NCI-H1930 (cell line): Measurements from ENCODE around the gene RALB.
"Not testable (repeated sequence)": the region's sequence is repeated elsewhere in the genome, so short reads cannot be mapped to it uniquely, and the experiment has no call there.

Experiments
- DNase-seq, 2 experiments: peaks; one replicate each; lab custom pipeline; 2025; lab: John Stamatoyannopoulos, UW

RALB gene

DNA sequence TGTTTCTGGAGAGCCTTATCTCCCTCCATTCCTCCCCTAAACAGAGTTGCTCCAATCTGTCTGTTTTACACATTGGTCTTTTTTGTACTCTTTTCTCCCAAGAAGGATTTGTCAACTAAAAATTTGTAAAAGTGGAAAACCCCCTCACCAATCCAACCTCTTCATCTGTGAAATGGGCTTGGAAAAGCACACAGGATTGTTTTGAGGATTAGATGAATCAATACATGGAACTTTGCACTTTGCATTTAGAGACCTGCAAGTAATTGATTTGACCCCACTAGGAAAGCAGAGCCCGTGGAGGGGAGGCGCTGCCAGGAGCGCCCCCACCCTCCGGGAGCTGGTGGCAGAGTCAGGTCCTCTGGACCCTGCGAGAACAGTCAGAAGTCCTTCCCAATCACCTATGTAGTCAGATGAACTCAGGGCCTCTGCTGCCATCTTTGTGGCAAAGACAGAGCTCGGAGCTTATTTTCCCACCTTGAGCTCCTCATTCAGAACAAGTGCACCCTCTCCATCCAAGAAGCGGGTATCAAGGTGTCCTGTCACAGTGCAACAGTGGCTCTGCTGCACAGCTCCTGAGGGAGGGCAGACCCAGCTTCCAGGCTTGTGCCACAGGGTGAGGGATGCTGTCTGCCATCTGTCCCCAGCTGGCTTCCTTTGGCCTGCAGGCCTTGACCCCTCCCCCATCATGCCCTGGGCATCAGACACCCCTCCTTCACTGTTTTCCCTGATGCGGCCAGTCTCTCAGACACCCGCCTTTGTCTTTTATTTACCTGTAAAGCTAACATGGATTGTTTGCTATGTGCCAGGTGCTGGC is 27.7 kb upstream of the RALB start:
- no peak for DNase-seq

DNA sequence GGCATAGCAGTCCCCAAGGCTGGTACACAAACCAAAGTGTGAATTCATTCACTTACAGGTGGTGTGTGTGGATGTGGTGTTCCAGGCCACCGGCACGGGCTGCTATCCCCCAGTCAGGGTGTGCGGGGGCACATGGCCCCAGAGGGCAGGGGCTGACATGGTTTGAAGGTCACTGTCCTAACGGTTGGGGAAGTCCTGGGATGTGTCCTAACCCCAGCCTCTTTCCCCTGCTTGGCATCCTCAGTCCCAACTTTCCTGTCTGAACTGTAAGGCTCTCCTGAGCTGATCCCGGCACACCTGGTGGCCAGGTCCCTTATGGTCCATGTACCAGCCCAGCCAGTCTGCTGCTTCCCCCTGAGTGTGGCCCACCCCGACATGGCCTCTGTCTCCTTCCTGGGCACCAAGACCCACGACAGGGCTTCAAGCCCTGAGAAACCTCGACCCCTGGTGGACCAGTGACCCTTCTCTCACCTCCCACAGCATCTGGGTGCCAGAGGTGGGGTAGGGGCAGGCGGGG is 27.0 kb upstream of the RALB start:
- no peak for DNase-seq

DNA sequence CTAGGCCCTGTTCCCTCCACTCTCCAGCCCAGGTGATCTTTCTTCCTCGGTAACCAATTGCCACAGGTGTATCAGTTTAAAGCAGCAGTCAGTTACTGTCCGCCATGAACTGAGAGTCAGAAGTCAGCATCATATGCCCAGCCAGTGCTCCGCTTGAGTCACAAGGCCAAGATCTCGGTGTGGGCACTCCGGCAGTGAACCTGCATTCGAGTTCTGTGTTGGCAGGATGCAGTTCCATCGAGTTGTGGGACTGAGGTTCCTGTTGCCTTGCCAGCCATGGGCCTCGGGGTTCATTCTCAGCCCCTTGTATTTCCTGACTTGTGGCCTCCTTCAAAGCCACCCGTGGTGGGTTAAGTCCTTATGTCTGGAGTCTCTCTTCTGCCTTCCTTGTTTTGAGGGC is 26.3 kb upstream of the RALB start:
- DNase-seq: no peak

DNA sequence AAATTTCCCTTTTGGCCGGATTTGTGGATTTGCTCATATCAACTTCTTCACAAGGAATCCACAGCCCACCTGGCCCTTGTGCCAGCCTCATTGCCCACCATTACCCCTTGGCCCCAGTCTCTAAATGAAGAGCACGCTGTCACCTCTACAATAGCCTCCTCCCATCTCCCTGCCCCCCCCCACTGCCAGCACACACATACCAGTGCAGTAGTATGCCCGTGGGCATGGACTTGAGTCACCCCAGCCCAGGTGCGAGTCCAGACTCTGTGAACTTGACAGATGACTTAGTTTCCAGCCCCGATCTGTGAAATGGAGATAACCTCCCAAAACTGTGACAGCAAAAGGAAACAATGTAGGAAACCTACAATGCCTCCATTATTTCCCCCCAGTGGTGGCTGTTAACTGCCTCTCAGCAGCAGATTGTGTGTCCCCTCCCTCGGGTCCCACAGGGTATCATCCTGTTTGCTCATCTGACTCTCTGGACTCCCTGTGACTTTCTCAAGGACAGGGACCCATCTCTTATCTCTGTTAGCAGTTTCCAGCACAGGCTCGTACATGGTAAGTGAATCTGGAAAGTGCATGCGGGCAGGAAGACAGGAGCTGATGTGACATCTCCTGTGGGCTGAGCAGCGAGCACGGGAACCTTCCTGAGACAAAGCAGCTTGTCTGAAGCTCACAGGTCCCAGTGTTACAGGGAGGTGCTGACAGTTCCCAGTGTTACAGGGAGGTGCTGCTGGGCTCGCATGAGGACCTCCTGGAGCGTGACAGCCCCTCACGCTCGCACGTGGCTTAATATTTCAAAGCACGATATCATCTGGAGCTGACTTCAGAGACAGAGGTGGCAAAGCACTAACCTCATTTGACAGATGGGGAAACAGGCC is 25.3 kb upstream of the RALB start:
- DNase-seq: no peak

DNA sequence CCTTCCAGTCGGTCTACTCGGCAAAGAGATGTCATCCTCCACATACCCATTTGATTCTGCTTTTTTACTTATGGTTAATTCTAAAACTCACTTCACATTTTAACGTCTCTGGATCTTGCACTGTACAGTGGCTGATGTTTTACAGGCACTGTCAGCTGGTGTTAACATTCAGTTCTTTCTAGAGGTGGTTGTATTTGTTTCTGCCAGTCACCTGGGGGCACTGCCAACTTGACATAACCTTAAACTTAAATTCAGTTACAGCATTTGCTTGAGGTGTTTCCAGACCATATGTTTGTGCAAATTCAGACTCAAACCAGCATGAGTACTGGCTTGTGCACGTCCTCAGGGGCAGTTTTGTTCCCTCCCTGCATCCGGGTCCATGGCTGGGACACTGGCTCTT is 24.1 kb upstream of the RALB start:
- no peak for DNase-seq

DNA sequence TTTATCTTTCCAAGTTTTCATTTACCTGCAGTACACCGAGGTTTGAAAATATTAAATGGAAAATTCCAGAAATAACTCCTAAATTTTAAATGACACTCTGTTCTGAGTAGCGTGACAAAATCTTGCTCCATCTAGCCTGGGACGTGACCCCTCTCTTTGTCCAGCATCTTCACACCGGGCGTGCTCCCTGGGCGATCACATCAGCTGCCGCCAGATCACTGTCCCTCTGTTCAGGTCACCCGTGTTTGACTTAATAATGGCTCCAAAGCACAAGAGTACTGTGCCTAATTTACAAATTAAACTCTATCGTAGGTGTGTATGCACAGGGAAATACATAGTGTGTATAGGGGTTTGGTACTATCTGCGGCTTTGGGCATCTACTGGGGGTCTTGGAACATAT is 23.3 kb upstream of the RALB start:
- no peak for DNase-seq

DNA sequence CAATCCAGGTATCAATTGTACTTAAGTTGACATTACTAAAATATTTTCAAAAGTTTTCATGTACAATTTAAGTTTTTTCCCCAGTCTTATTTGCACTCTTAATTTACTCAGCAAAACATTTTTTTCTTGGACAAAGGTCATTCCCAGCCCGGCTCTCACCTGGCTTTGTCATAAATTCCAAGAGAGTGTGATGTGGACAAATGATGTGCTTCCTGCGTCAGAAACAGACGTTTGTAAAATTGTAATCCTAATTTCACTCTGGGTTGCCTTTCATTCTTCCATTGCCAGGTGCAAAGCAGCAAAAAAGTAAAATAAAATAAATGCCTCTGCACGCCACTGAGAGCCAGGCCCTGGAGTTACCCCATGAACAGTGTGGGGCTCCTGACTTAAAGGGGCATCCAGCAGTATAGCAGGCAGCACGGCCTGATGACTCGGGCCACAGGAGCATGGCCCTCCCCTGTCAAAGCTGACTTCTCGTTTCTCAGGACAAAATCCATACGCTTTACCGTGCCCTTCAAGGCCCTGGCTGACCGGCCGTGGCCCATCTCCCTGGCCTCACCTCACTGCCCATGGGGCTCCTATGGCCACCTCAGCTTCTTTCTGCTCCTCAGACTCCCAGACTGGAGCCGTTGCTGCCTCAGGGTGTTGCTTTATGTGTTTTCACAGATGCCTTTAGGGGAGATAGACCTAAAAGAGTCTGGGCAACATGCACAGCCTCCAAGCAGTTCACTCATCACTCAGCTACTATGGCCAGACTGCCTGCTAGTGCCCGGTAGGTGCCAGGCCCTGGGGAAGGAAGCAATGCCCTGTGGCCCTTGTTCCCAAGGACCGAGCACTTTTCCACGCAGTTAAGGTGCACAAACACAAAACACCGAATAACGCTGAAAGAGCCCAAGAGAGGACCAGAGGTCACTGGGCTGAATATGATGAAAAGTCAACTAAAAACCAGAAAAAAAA is 21.9 kb upstream of the RALB start:
- no peak for DNase-seq

DNA sequence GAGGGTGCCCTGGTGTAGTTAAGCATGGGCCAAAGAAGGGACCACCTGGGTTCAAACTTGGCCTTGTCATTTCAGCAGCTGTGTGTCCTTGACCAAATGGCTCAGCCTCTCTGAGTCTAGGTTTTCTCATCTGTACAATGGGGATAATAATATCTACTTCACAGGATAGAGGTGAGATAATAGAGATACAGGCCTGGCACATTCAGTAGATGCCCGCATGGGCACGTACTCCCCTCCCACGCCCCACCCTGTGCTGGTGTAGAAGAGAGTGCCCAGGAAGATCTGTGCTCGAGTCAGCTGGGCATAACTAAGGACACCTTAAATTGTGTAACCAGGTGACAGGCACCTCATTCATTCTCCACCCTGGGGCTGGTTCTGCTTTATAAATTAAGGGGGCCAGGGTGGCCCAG is 21.1 kb upstream of the RALB start:
- DNase-seq: no peak

DNA sequence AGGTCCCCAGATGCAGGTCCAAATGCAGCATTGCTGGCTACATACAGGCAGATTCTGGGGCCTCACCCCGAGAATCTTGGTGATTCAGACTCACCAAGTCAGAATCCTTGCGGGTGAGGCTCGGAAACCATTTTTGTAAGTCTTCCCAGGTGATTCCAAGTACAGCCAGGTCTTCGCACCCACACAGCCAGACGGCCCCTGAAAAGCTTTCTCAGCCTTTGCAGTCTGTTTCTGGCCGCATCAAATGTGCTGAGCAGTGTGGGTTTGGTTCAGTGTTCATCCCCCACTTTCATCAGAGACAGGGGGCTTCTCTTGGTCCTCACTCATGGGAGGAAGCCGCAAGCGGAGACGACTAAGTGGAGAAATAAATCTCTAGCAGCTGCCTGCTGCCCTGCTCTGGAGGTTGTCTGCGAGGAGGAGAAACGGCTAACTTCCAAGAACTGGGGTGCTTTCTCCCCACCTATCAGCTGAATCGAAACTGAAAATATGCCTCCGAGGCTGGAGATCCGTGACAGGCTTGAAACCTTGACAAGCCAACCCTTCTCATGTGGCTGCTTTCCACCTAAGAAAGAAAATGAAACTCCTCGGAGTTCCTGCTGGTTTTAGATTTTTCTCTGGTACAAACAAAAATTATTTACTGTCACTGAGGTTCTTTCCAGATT is 20.5 kb upstream of the RALB start:
- DNase-seq: no peak

DNA sequence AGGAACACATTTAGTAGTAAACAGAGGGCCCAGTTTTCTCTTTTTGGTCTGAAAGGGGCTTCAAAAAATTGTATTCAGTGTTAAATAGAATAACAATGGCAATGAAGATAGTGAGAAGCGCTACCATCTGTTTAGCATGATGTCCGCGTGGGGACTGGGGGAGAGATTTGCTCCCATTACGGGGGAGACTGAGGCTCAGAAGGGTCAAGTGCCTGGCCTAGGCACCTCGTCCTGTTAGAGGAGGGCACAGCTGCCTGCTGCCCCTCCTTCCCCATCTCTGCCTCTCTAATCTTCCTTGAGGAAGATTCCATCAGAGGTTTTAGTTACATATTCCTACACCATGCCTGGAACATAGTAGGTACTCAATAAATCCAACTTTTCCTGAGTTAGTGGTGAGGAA is 19.4 kb upstream of the RALB start:
- no peak for DNase-seq

DNA sequence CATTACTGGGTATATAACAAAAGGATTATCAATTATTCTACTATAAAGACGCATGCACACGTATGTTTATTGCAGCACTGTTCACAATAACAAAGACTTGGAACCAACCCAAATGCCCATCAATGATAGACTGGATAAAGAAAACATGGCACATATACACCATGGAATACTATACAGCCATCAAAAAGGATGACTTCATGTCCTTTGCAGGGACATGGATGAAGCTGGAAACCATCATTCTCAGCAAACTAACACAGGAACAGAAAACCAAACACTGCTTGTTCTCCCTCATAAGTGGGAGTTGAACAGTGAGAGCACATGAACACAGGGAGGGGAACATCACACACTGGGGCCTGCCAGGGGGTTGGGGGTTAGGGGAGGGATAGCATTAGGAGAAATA is 17.5 kb upstream of the RALB start:
- DNase-seq: not testable (repeated sequence)

DNA sequence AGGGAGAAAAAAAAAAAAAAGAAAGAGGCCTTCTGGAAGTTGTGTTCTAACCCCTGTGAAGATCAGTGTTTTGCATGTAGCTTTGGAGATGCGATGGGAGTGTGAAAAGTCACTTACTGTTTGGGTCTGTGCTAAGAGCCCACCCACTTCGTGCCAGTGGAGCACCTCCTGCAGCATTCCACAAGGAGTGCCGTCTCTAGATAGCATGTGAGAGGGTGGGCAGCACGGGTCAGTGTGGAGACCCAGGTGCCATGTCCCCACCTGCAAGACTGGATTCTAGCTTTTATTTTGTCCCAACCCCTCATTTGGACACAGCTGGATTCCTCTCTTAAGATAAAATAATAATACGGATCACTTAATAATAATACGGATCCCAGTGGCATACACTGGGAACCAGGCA is 17.0 kb upstream of the RALB start:
- no peak for DNase-seq

DNA sequence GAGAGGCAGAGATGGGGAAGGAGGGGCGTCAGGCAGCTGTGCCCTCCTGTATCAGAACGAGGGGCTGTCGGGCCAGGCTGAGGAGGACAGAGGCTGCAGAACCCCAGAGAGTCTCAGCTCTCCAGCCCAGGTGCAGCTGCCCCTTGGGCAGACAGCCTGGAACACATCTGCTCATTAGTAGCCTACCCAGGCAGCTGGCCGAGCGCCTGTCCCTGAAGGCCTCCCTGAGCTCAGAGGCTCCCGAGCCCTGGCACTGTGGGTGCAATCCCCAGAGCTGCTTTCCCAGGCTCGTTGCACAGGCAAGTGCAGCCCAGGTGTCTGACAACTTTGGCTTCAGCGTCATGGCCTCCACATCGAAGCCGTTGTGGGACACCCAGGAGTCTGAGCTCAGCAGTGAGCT is 16.3 kb upstream of the RALB start:
- no peak for DNase-seq

DNA sequence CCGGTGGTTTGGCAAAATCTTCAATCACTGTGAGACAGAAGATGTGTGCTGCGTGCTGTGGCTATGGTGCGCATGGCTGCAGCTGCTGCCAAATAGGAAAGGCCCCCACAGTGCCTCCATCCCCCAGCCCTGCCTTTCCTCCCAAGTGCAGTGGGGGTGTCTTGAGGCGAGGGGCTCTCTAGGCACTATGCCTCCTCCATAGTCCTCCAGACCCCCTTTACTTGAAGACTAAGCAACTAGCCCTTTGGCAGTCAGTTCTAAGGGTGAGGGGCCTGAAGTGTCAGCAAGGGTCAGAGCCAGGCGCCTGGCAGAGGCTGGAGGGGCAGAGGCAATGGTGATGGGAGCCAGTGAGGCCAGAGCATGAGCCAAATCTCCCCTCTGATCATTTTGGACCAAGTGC is 15.9 kb upstream of the RALB start:
- DNase-seq: no peak

DNA sequence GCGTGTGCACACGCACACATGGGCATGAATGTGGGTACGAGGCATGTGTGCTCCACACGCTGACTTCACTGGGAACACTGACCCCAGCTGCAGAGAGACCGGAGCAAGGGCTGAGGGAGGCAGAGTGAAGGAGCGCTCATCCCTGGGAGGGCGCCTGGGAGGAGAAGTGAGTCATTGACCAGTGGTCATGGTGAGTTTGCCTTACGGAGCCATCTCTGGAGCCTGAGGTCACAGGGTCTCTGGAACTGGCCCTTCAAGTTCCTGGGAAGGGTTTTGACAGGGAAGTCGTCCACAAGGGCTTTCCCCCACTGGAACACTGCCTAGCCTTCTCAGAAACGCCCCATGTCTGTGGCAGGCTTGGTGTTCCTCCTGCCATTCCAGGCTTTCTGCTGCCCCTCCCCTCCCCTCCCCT is 15.2 kb upstream of the RALB start:
- DNase-seq: no peak

DNA sequence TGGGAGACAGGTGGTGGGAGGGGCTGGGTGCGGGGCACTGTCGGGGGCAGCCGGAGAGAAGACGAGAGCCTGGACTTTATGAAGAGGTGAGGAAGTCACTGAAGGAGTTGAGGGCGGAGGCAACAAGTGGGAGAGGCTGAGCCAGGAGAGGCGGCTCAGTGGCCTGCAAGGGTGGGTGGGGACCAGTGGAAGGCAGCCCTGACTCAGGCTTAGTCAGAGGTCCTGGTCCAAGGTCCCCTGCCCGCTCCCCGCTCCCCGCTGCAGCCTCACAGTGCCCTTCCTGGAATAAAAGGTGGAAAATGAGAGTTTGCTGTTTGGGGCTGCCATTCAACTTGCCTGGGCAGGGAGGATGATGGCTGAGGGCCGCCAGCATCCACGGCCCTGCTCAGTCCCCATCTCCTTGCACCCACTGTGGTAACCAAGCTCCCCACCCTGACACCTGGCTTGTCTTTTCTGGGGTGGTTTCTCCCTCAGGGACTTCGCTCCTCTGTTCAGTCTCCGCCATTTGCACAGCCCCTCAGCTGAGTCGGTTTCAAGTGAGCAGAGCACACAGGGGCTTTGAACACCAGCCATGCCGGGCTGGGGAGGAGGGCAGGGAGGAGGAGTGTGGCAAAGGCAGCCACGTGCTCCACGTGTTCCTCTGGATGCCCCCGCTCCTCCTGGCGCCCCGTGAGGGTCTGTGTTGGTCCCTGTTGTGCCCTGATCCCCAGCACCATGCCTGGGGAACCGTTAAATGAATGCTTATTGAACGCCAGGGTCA is 13.7 kb upstream of the RALB start:
- no peak for DNase-seq

DNA sequence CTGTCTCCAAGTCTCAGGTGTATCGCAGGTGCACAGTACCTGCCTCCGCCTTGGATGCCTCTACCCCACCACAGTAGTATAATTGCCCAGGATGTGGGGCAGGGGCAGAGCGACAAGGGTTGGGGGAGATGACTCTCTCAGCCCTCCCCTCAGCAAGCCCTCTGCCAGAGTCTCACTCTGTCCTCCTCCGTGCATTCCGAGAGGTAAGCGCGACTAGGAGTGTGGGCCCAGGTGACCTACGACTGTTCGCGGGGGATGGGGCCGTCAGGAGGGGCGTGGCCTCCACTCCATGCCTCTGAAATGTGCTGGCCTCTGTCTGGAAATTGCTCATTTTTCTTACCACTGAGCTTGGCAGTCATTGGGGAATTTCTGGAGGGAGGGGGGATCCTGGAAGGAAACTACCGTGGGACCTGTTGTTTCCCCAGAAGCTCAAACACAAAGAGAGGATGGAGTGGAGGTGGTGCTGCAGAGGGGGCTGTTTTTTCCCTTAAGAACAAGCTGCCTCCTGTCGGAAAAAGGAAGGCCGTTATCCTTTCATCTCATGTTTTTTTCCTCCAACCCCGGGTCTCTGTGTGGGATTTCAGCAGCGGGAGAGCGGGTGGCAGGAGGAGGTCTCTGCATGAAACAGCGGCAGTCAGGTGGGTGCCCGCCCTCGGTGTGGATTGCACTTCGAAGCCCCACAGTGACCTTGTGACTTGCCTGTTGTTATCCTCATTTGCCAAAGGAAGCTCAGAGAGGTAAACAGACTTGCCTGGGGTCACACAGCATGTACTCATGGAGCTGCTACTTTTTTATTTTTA is 13.0 kb upstream of the RALB start:
- no peak for DNase-seq

DNA sequence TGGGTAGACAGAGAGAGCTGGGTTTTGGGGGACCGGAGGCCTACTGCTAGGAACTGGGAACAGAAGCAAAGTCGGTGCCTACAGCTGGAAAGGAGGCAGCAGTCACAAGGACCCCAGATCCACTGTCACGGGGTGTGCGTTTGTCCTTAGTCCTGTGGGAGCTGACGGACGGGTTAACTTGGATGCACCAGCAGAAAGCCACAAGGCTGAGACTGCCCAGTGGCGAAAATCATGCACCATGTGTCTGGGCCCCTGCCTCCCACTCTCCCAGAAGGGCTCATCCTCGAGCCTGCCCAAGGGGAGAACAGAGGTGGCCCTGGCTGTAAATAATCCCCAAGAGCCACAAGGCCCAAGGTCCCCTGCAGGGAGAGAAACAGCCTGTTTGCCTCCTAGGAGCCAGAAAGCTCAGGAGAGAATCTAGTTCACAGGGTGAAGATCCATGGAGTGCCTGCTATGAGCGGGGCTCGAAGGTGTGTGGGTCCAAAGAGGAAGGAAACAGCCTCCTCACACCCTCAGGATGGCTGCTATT is 11.7 kb upstream of the RALB start:
- DNase-seq: no peak

DNA sequence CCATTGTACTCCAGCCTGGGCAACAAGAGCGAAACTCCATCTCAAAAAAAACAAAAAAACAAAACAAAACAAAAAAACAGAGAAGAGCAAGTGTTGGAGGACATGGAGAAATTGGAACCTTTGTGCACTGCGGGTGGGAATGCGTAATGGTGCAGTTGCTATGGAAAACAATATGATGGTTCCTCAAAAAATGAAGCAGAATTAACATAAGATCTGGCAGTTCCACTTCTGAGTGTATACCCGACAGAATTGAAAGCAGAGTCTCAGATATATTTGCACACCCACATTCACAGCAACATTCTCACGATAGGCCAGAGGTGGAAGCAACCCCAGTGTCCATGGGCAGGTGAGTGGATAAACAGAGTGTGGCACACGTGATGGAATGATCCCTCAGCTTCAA is 11.0 kb upstream of the RALB start:
- no peak for DNase-seq

DNA sequence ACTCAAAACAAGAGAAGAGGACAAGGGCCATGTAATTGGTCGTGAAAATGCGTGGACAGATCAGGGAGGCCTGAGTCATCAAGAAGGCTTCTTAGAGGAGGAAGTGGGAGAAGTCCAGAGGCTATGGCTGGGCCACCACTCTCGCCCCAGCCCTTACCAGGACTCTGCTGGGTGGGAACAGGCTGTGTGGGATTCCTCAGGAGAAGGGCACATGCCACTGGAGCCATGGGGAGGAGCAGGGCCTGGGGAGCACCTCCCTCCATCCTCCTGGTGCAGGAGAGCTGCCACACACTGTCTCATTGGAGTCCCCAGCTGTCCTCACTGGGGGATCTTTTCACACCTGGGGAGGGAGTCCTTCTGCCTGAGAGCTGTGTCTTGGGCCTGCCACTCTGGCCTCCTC is 9.4 kb upstream of the RALB start:
- DNase-seq: no peak
